Stomach (tissue), 9 donors: ENCODE results near the gene CYP27A1. TPM values are rescaled to one million over a fixed set of nuclear protein-coding genes. Genes with fewer than 3 reads are reported as not detected.
"Not testable (repeated sequence)": the region's sequence is repeated elsewhere in the genome, so short reads cannot be mapped to it uniquely, and the experiment has no call there.

Source experiments
- DNase-seq, 2 donors: peaks; one replicate each; pipeline versions ENCODE4 v3.0.0 to v3.0.0-alpha.2; 2013 to 2019
- H3K27ac ChIP-seq, 5 donors: fragments of 200-600 bp in 4 of 5; sonication (generic) in 4 of 5; one replicate each; pipeline ENCODE4 v1.5.1; 2013 to 2019; ENCODE audit warnings: mild to moderate bottlenecking in 1 of 5, moderate library complexity in 1 of 5
- H3K27me3 ChIP-seq, 3 donors: fragments of 200-600 bp; sonication (generic); one replicate each; pipeline ENCODE4 v1.5.1; 2017 to 2019; ENCODE audit warnings: mixed run types in 1 of 3
- H3K36me3 ChIP-seq, 4 donors: fragments of 200-600 bp; sonication (generic); 1 replicate in 3 of 4; 2 replicates in 1 of 4; pipeline ENCODE4 v1.5.1; 2016 to 2019
- H3K4me1 ChIP-seq, 4 donors: fragments of 200-600 bp; sonication (generic); one replicate each; pipeline ENCODE4 v1.5.1; 2016 to 2019
- H3K4me3 ChIP-seq, 4 donors: fragments of 200-600 bp; sonication (generic) in 3 of 4; one replicate each; pipeline ENCODE4 v1.5.1; 2016 to 2019; ENCODE audit warnings: mild to moderate bottlenecking in 1 of 4
- H3K9me3 ChIP-seq, 4 donors: fragments of 200-600 bp; sonication (generic); one replicate each; pipeline ENCODE4 v1.5.1; 2016 to 2019
- CTCF ChIP-seq, 7 experiments: fragments of 450-650 bp in 4 of 7; fragments of 200-600 bp in 3 of 7; sonication (generic) in 3 of 7; IDR thresholded peaks; one replicate each; pipeline ENCODE4 v1.5.1; 2016 to 2019; ENCODE audit warnings: antibody characterized with exemption in 7 of 7, control low read depth in 2 of 7, mild to moderate bottlenecking in 1 of 7
- EP300 ChIP-seq: sonication (generic); formaldehyde crosslinking; IDR thresholded peaks from one replicate; pipeline ENCODE4 v1.6.1; 2017; ENCODE audit warnings: antibody characterized with exemption
- POLR2A ChIP-seq, 4 donors: fragments of 450-650 bp; IDR thresholded peaks; one replicate each; pipeline ENCODE4 v1.6.1; 2016; ENCODE audit warnings: antibody characterized with exemption in 4 of 4, control low read depth in 2 of 4, mild to moderate bottlenecking in 1 of 4, moderate library complexity in 1 of 4
- POLR2AphosphoS5 ChIP-seq, 3 donors: sonication (generic); formaldehyde crosslinking; IDR thresholded peaks; one replicate each; pipeline ENCODE4 v1.6.1; 2016; ENCODE audit warnings: antibody characterized with exemption in 3 of 3
- WGBS, 5 donors: extraction: QIAGEN DNeasy Blood & Tissue Kit in 3 of 5; methylation state at CpG; one replicate each; pipeline versions ENCODE4 v1.1.5 to v1.1.7; 2013 to 2018; 5-methylcytosine and 5-hydroxymethylcytosine counted together
- intact Hi-C: fragments of 100-400 bp; cut with DNase I; formaldehyde crosslinking; loops from one replicate; pipeline ENCODE4 v1.15.1; 2023; ENCODE audit warnings: low total_unique reads
- polyA plus RNA-seq, 3 donors: library from polyadenylated mRNA; stranded (reverse); fragments of 200-250 nt; gene quantifications; one replicate each; pipeline ENCODE4 v1.2.3, GENCODE V29; 2013
- total RNA-seq, 5 donors: library from RNA; depleted of rRNA; stranded (reverse); fragments of >200 nt; gene quantifications; one replicate each; pipeline versions ENCODE4 v1.1.0 to v1.2.3, GENCODE V29; 2014 to 2016
- donor health status: healthy with polysubstance abuse.
- donor health status: Bipolar disorder and iron deficiency.
- donor health status: healthy.

Gene CYP27A1
- total and polyA plus RNA-seq, 8 donors: 4.4 to 546 (median 13.6) TPM

- no peaks in the 10 kb centered on the region for H3K9me3 ChIP-seq
- WGBS, 5 donors: 90 to 97% (median 94%) methylated on average over 10 of the region's 10 CpGs
- H3K4me3 ChIP-seq: no peak overlapping the region
- intact Hi-C loops: no loop called here
- H3K27ac ChIP-seq: no peak overlapping the region
- peaks cover 37 to 66% (median 62%) of the 10 kb centered on the region in 4 donors for H3K36me3 ChIP-seq
- no peaks in the 10 kb centered on the region for H3K27me3 ChIP-seq
- H3K4me1 ChIP-seq: peaks cover 0 to 5% (median 2%) of the 10 kb centered on the region in 4 donors
- no peak for DNase-seq
- TF ChIP-seq POLR2AphosphoS5 (IDR thresholded peaks at IDR 0.05) (no peak), CTCF (IDR thresholded peaks at IDR 0.05) (no peak), EP300 (no peak), POLR2A (IDR thresholded peaks at IDR 0.05) (no peak)
These were observed 26.2 kb upstream of the CYP27A1 start for GRCh38 chr2:218755567-218756404.

- Histone ChIP-seq H3K4me3 (no peak overlapping the region), H3K4me1 (peaks cover 0 to 5% (median 2%) of the 10 kb centered on the region in 4 donors), H3K27ac (no peak overlapping the region), H3K9me3 (no peaks in the 10 kb centered on the region), H3K36me3 (peaks cover 27 to 56% (median 52%) of the 10 kb centered on the region in 4 donors), H3K27me3 (no peaks in the 10 kb centered on the region)
- no peak for TF ChIP-seq EP300
- no peak for TF ChIP-seq POLR2A (IDR thresholded peaks at IDR 0.05)
- no peak for TF ChIP-seq CTCF (IDR thresholded peaks at IDR 0.05)
- no peak for TF ChIP-seq POLR2AphosphoS5 (IDR thresholded peaks at IDR 0.05)
- intact Hi-C loops: no loop called here
- DNase-seq: no peak
- WGBS, 5 donors: 67 to 81% (median 68%) methylated on average over 6 of the region's 6 CpGs
These were observed 25.2 kb upstream of the CYP27A1 start for GRCh38 chr2:218756599-218757377.

- H3K27me3 ChIP-seq: no peaks in the 10 kb centered on the region
These were observed 20.2 kb upstream of the CYP27A1 start for GRCh38 chr2:218761795-218762194.

GRCh38 chr2:218772759-218773158, 9.2 kb upstream of the CYP27A1 start:
- intact Hi-C loops, H3K4me3 ChIP-seq, DNase-seq, H3K27ac ChIP-seq, H3K27me3 ChIP-seq, H3K4me1 ChIP-seq, H3K36me3 ChIP-seq: not testable (repeated sequence)
- 57 to 97% (median 86%) methylated on average over 2 to 5 of the region's 5 CpGs for WGBS, 5 donors
- H3K9me3 ChIP-seq: peaks cover 0 to 13% (median 4%) of the 10 kb centered on the region in 4 donors

More at GRCh38 chr2:218761795-218762194, 20.2 kb upstream of the CYP27A1 start:
- Histone ChIP-seq H3K4me1 (peaks cover 0 to under 1% (median 0%) of the 10 kb centered on the region in 4 donors), H3K36me3 (peaks cover 0 to 11% (median 9%) of the 10 kb centered on the region in 4 donors), H3K4me3 (no peak overlapping the region), H3K27ac (no peak overlapping the region), H3K9me3 (no peaks in the 10 kb centered on the region)
- intact Hi-C loops: no loop called here
- TF ChIP-seq POLR2AphosphoS5 (IDR thresholded peaks at IDR 0.05) (no peak), POLR2A (IDR thresholded peaks at IDR 0.05) (no peak)
- DNase-seq: no peak
- WGBS, 5 donors: 81 to 92% (median 86%) methylated on average over 2 of the region's 2 CpGs

GRCh38 chr2:218773881-218774280, 8.1 kb upstream of the CYP27A1 start:
- 92 to 100% (median 98%) methylated on average over 2 of the region's 2 CpGs for WGBS, 5 donors
- Histone ChIP-seq H3K27ac (no peak overlapping the region), H3K4me1 (no peaks in the 10 kb centered on the region), H3K36me3 (no peaks in the 10 kb centered on the region), H3K9me3 (peaks cover 0 to 13% (median 4%) of the 10 kb centered on the region in 4 donors), H3K4me3 (no peak overlapping the region), H3K27me3 (no peaks in the 10 kb centered on the region)
- intact Hi-C loops: no loop called here
- DNase-seq: no peak
- TF ChIP-seq POLR2AphosphoS5 (IDR thresholded peaks at IDR 0.05): no peak
- no peak for TF ChIP-seq EP300
- TF ChIP-seq CTCF (IDR thresholded peaks at IDR 0.05): no peak
- no peak for TF ChIP-seq POLR2A (IDR thresholded peaks at IDR 0.05)
